ENCODE data around the gene IQCK.

IQCK gene

GRCh38 chr16:19701091-19701490 lies 17.0 kb upstream of the IQCK start:
- H2AFZ ChIP-seq = no peak overlapping the region
- H3K36me3 ChIP-seq (ENCODE audit: control insufficient read depth, insufficient read depth, low read length) = no peaks in the 10 kb centered on the region
- peaks cover 64% of the 10 kb centered on the region for H3K4me1 ChIP-seq
- TF ChIP-seq, protein P1, sequence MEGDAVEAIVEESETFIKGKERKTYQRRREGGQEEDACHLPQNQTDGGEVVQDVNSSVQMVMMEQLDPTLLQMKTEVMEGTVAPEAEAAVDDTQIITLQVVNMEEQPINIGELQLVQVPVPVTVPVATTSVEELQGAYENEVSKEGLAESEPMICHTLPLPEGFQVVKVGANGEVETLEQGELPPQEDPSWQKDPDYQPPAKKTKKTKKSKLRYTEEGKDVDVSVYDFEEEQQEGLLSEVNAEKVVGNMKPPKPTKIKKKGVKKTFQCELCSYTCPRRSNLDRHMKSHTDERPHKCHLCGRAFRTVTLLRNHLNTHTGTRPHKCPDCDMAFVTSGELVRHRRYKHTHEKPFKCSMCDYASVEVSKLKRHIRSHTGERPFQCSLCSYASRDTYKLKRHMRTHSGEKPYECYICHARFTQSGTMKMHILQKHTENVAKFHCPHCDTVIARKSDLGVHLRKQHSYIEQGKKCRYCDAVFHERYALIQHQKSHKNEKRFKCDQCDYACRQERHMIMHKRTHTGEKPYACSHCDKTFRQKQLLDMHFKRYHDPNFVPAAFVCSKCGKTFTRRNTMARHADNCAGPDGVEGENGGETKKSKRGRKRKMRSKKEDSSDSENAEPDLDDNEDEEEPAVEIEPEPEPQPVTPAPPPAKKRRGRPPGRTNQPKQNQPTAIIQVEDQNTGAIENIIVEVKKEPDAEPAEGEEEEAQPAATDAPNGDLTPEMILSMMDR (IDR thresholded peaks at IDR 0.05) = no peak
- no peak overlapping the region for H3K9ac ChIP-seq
- H3K9me3 ChIP-seq (ENCODE audit: control insufficient read depth, low read length) = no peaks in the 10 kb centered on the region
- H3K4me3 ChIP-seq (ENCODE audit: low read depth, low read length) = no peak overlapping the region
- peaks cover 3% of the 10 kb centered on the region for H3K79me2 ChIP-seq
- no peaks in the 10 kb centered on the region for H3K27me3 ChIP-seq (ENCODE audit: control insufficient read depth, insufficient read depth, low read length)
- H3K4me2 ChIP-seq (ENCODE audit: low read length) = no peak overlapping the region
- peak overlapping the region; percentile 89 for H3K27ac ChIP-seq

- peak overlapping the region; percentile 12 for H3K27ac ChIP-seq
- H3K9me3 ChIP-seq (ENCODE audit: control insufficient read depth, low read length) = no peaks in the 10 kb centered on the region
Observed at GRCh38 chr16:19703172-19703889, 14.7 kb upstream of the IQCK start.

DNA sequence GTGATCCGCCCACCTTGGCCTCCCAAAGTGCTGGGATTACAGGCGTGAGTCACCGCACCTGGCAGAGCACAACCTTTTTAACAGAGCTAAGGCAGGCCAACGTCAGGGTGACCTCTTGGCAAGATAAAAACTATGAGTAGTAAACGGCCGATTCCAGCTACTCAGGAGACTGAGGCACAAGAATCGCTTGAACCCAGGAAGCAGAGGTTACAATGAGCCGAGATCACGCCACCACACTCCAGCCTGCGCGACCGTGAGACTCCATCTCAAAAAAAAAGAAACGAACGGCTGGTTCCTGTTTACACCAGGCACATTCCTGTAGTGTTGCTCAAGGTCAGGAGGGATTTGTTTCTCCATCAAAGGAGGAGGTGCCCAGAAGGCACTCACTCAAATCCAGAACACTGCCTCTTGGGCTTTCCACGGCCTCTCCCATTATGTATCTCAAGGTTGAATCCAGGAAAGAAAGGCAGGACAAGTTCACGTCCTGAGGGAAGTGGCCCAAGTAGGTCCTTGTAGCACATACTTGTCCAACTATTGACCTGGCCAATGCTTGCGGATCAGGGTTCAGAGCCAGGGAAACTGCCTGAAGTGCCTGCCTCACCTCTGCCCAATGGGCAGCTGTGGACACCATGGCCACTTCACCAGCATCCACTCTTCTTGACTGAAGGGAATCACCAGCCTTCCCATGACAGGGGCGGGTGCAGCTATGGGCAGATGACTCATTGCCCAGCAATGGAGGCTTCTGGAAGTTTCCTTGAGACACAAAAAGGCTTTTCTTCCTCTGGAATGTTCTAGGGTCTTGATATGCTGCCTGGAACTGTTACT lies 13.5 kb upstream of the IQCK start:
- H2AFZ ChIP-seq = no peak overlapping the region
- H3K4me1 ChIP-seq = peaks cover 43% of the 10 kb centered on the region
- H3K27ac ChIP-seq = peak overlapping the region; percentile 62
- no peaks in the 10 kb centered on the region for H3K36me3 ChIP-seq (ENCODE audit: control insufficient read depth, insufficient read depth, low read length)
- H3K4me2 ChIP-seq (ENCODE audit: low read length) = no peak overlapping the region
- H3K79me2 ChIP-seq = peaks cover 10% of the 10 kb centered on the region
- TF ChIP-seq, protein P1 (IDR thresholded peaks at IDR 0.05) = no peak
- no peaks in the 10 kb centered on the region for H3K27me3 ChIP-seq (ENCODE audit: control insufficient read depth, insufficient read depth, low read length)
- H3K4me3 ChIP-seq (ENCODE audit: low read depth, low read length) = no peak overlapping the region
- H3K9me3 ChIP-seq (ENCODE audit: control insufficient read depth, low read length) = no peaks in the 10 kb centered on the region
- no peak overlapping the region for H3K9ac ChIP-seq

More at GRCh38 chr16:19703172-19703889, 14.7 kb upstream of the IQCK start:
- Histone ChIP-seq H3K27me3 (ENCODE audit: control insufficient read depth, insufficient read depth, low read length) (no peaks in the 10 kb centered on the region), H3K36me3 (ENCODE audit: control insufficient read depth, insufficient read depth, low read length) (no peaks in the 10 kb centered on the region), H3K79me2 (peaks cover 3% of the 10 kb centered on the region), H2AFZ (no peak overlapping the region), H3K9ac (no peak overlapping the region), H3K4me3 (ENCODE audit: low read depth, low read length) (no peak overlapping the region), H3K4me2 (ENCODE audit: low read length) (no peak overlapping the region), H3K4me1 (peaks cover 43% of the 10 kb centered on the region)
- TF ChIP-seq, protein P1 (IDR thresholded peaks at IDR 0.05) = no peak

GRCh38 chr16:19705146-19705501 lies 12.9 kb upstream of the IQCK start:
- Histone ChIP-seq H3K27me3 (ENCODE audit: control insufficient read depth, insufficient read depth, low read length) (no peaks in the 10 kb centered on the region), H3K27ac (peak overlapping the region; percentile 62), H3K9ac (no peak overlapping the region), H3K4me2 (ENCODE audit: low read length) (no peak overlapping the region), H3K9me3 (ENCODE audit: control insufficient read depth, low read length) (no peaks in the 10 kb centered on the region), H3K4me3 (ENCODE audit: low read depth, low read length) (no peak overlapping the region), H3K4me1 (peaks cover 43% of the 10 kb centered on the region), H3K36me3 (ENCODE audit: control insufficient read depth, insufficient read depth, low read length) (no peaks in the 10 kb centered on the region), H3K79me2 (peaks cover 16% of the 10 kb centered on the region), H2AFZ (no peak overlapping the region)
- TF ChIP-seq, protein P1 (IDR thresholded peaks at IDR 0.05) = no peak
